Esophagus squamous epithelium (tissue), 4 donors: ENCODE results near the gene MICAL3.

Source experiments
- POLR2A ChIP-seq, 4 donors: fragments of 450-650 bp; IDR thresholded peaks; one replicate each; pipeline ENCODE4 v1.6.1; 2017; ENCODE audit warnings: antibody characterized with exemption in 4 of 4, mild to moderate bottlenecking in 4 of 4, moderate library complexity in 3 of 4
- TF ChIP-seq, protein P1 (sequence below), 6 experiments: fragments of 450-650 bp in 4 of 6; fragments of 200-600 bp in 2 of 6; sonication (generic) in 2 of 6; IDR thresholded peaks; one replicate each; pipeline ENCODE4 v1.5.1; 2016 to 2019; ENCODE audit warnings: antibody characterized with exemption in 6 of 6, mild to moderate bottlenecking in 4 of 6, moderate library complexity in 4 of 6

DNA sequence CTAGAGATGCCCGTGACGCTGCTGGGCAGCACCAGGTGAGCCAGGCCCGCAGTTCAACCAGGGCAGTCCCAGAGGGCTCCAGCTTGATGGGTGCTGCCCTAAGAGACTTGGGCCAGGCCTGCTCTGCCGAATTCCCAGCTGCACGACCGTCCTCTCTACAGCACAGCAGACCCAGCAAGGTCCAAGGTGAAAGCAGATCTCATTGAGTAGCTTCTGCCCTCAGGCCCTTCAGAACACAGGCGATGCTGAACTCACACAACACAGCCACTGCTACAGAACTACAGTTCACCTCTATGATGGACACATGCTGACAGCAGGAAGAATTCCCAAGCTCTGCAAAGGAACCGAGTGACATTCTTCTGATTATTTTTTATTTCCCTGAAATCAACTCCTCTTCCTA is 81.6 kb downstream of the MICAL3 start:
- TF ChIP-seq, protein P1, sequence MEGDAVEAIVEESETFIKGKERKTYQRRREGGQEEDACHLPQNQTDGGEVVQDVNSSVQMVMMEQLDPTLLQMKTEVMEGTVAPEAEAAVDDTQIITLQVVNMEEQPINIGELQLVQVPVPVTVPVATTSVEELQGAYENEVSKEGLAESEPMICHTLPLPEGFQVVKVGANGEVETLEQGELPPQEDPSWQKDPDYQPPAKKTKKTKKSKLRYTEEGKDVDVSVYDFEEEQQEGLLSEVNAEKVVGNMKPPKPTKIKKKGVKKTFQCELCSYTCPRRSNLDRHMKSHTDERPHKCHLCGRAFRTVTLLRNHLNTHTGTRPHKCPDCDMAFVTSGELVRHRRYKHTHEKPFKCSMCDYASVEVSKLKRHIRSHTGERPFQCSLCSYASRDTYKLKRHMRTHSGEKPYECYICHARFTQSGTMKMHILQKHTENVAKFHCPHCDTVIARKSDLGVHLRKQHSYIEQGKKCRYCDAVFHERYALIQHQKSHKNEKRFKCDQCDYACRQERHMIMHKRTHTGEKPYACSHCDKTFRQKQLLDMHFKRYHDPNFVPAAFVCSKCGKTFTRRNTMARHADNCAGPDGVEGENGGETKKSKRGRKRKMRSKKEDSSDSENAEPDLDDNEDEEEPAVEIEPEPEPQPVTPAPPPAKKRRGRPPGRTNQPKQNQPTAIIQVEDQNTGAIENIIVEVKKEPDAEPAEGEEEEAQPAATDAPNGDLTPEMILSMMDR (IDR thresholded peaks at IDR 0.05): no peak
- TF ChIP-seq POLR2A (IDR thresholded peaks at IDR 0.05): no peak
